ENCODE data around the gene CFAP221.

Gene CFAP221

GRCh38 chr2:119574864-119575263 lies 30.6 kb downstream of the CFAP221 start:
- no peak for TF ChIP-seq POLR2AphosphoS5 (IDR thresholded peaks at IDR 0.05; ENCODE audit: low read depth, low read length)
- no peak for TF ChIP-seq TAF1 (IDR thresholded peaks at IDR 0.05; ENCODE audit: low read depth, low read length)
- TF ChIP-seq POU2F2 (IDR thresholded peaks at IDR 0.05; ENCODE audit: low read depth, low read length) = no peak
- no peak for TF ChIP-seq PAX5 (IDR thresholded peaks at IDR 0.05; ENCODE audit: insufficient read depth, low read length, severe bottlenecking)
- TF ChIP-seq POLR2A (IDR thresholded peaks at IDR 0.05; ENCODE audit: low read depth, low read length) = no peak
- no peak for TF ChIP-seq SPI1 (IDR thresholded peaks at IDR 0.05; ENCODE audit: low read depth, low read length)
- DNase-seq (ENCODE audit: insufficient read length, low spot score) (no peak), FAIRE-seq (no peak)

GRCh38 chr2:119575439-119575838 lies 31.2 kb downstream of the CFAP221 start:
- DNase-seq (ENCODE audit: insufficient read length, low spot score) (no peak), FAIRE-seq (no peak)
- TF ChIP-seq PAX5 (IDR thresholded peaks at IDR 0.05; ENCODE audit: insufficient read depth, low read length, severe bottlenecking) = no peak
- TF ChIP-seq TAF1 (IDR thresholded peaks at IDR 0.05; ENCODE audit: low read depth, low read length) = no peak
- TF ChIP-seq POLR2A (IDR thresholded peaks at IDR 0.05; ENCODE audit: low read depth, low read length) = no peak

- FAIRE-seq = no peak
- no peak for DNase-seq (ENCODE audit: insufficient read length, low spot score)
- TF ChIP-seq POU2F2 (IDR thresholded peaks at IDR 0.05; ENCODE audit: low read depth, low read length) (no peak), POLR2AphosphoS5 (IDR thresholded peaks at IDR 0.05; ENCODE audit: low read depth, low read length) (no peak), TAF1 (IDR thresholded peaks at IDR 0.05; ENCODE audit: low read depth, low read length) (no peak), SPI1 (IDR thresholded peaks at IDR 0.05; ENCODE audit: low read depth, low read length) (no peak), PAX5 (IDR thresholded peaks at IDR 0.05; ENCODE audit: insufficient read depth, low read length, severe bottlenecking) (no peak), POLR2A (IDR thresholded peaks at IDR 0.05; ENCODE audit: low read depth, low read length) (no peak)
Observed at GRCh38 chr2:119579424-119580295, 35.4 kb downstream of the CFAP221 start.

GRCh38 chr2:119580550-119581072 lies 36.4 kb downstream of the CFAP221 start:
- no peak for FAIRE-seq
- TF ChIP-seq PAX5 (IDR thresholded peaks at IDR 0.05; ENCODE audit: insufficient read depth, low read length, severe bottlenecking) = no peak
- DNase-seq (ENCODE audit: insufficient read length, low spot score) = no peak

GRCh38 chr2:119583291-119583690 lies 39.0 kb downstream of the CFAP221 start:
- TF ChIP-seq PAX5 (IDR thresholded peaks at IDR 0.05; ENCODE audit: insufficient read depth, low read length, severe bottlenecking) = no peak
- no peak for TF ChIP-seq TAF1 (IDR thresholded peaks at IDR 0.05; ENCODE audit: low read depth, low read length)
- no peak for TF ChIP-seq POLR2AphosphoS5 (IDR thresholded peaks at IDR 0.05; ENCODE audit: low read depth, low read length)
- no peak for TF ChIP-seq SPI1 (IDR thresholded peaks at IDR 0.05; ENCODE audit: low read depth, low read length)
- no peak for TF ChIP-seq POU2F2 (IDR thresholded peaks at IDR 0.05; ENCODE audit: low read depth, low read length)
- no peak for TF ChIP-seq POLR2A (IDR thresholded peaks at IDR 0.05; ENCODE audit: low read depth, low read length)
- no peak for DNase-seq (ENCODE audit: insufficient read length, low spot score)
- no peak for FAIRE-seq

- TF ChIP-seq POU2F2 (IDR thresholded peaks at IDR 0.05; ENCODE audit: low read depth, low read length) = no peak
- TF ChIP-seq POLR2A (IDR thresholded peaks at IDR 0.05; ENCODE audit: low read depth, low read length) = no peak
- TF ChIP-seq PAX5 (IDR thresholded peaks at IDR 0.05; ENCODE audit: insufficient read depth, low read length, severe bottlenecking) = no peak
- no peak for TF ChIP-seq POLR2AphosphoS5 (IDR thresholded peaks at IDR 0.05; ENCODE audit: low read depth, low read length)
- TF ChIP-seq SPI1 (IDR thresholded peaks at IDR 0.05; ENCODE audit: low read depth, low read length) = no peak
- no peak for TF ChIP-seq TAF1 (IDR thresholded peaks at IDR 0.05; ENCODE audit: low read depth, low read length)
- FAIRE-seq (no peak), DNase-seq (ENCODE audit: insufficient read length, low spot score) (no peak)
Observed at GRCh38 chr2:119584469-119584868, 40.2 kb downstream of the CFAP221 start.

- TF ChIP-seq POU2F2 (IDR thresholded peaks at IDR 0.05; ENCODE audit: low read depth, low read length) (no peak), PAX5 (IDR thresholded peaks at IDR 0.05; ENCODE audit: insufficient read depth, low read length, severe bottlenecking) (no peak), SPI1 (IDR thresholded peaks at IDR 0.05; ENCODE audit: low read depth, low read length) (no peak), POLR2AphosphoS5 (IDR thresholded peaks at IDR 0.05; ENCODE audit: low read depth, low read length) (no peak), TAF1 (IDR thresholded peaks at IDR 0.05; ENCODE audit: low read depth, low read length) (no peak), POLR2A (IDR thresholded peaks at IDR 0.05; ENCODE audit: low read depth, low read length) (no peak)
- DNase-seq (ENCODE audit: insufficient read length, low spot score) (no peak), FAIRE-seq (no peak)
Observed at GRCh38 chr2:119586085-119586484, 41.8 kb downstream of the CFAP221 start.

- no peak for TF ChIP-seq POLR2A (IDR thresholded peaks at IDR 0.05; ENCODE audit: low read depth, low read length)
- no peak for TF ChIP-seq POLR2AphosphoS5 (IDR thresholded peaks at IDR 0.05; ENCODE audit: low read depth, low read length)
- no peak for TF ChIP-seq POU2F2 (IDR thresholded peaks at IDR 0.05; ENCODE audit: low read depth, low read length)
- TF ChIP-seq TAF1 (IDR thresholded peaks at IDR 0.05; ENCODE audit: low read depth, low read length) = no peak
- TF ChIP-seq SPI1 (IDR thresholded peaks at IDR 0.05; ENCODE audit: low read depth, low read length) = no peak
- TF ChIP-seq PAX5 (IDR thresholded peaks at IDR 0.05; ENCODE audit: insufficient read depth, low read length, severe bottlenecking) = no peak
- FAIRE-seq (no peak), DNase-seq (ENCODE audit: insufficient read length, low spot score) (no peak)
Observed at GRCh38 chr2:119590873-119591272, 46.6 kb downstream of the CFAP221 start.

GRCh38 chr2:119591523-119591922 lies 47.3 kb downstream of the CFAP221 start:
- DNase-seq (ENCODE audit: insufficient read length, low spot score) (no peak), FAIRE-seq (no peak)
- TF ChIP-seq TAF1 (IDR thresholded peaks at IDR 0.05; ENCODE audit: low read depth, low read length) = no peak
- no peak for TF ChIP-seq POU2F2 (IDR thresholded peaks at IDR 0.05; ENCODE audit: low read depth, low read length)
- TF ChIP-seq PAX5 (IDR thresholded peaks at IDR 0.05; ENCODE audit: insufficient read depth, low read length, severe bottlenecking) = no peak
- no peak for TF ChIP-seq POLR2AphosphoS5 (IDR thresholded peaks at IDR 0.05; ENCODE audit: low read depth, low read length)
- no peak for TF ChIP-seq POLR2A (IDR thresholded peaks at IDR 0.05; ENCODE audit: low read depth, low read length)
- TF ChIP-seq SPI1 (IDR thresholded peaks at IDR 0.05; ENCODE audit: low read depth, low read length) = no peak

- FAIRE-seq = no peak
- DNase-seq (ENCODE audit: insufficient read length, low spot score) = no peak
- TF ChIP-seq SPI1 (IDR thresholded peaks at IDR 0.05; ENCODE audit: low read depth, low read length) = no peak
- TF ChIP-seq POLR2A (IDR thresholded peaks at IDR 0.05; ENCODE audit: low read depth, low read length) = no peak
- TF ChIP-seq PAX5 (IDR thresholded peaks at IDR 0.05; ENCODE audit: insufficient read depth, low read length, severe bottlenecking) = no peak
- no peak for TF ChIP-seq TAF1 (IDR thresholded peaks at IDR 0.05; ENCODE audit: low read depth, low read length)
- no peak for TF ChIP-seq POU2F2 (IDR thresholded peaks at IDR 0.05; ENCODE audit: low read depth, low read length)
- TF ChIP-seq POLR2AphosphoS5 (IDR thresholded peaks at IDR 0.05; ENCODE audit: low read depth, low read length) = no peak
Observed at GRCh38 chr2:119592436-119592835, 48.2 kb downstream of the CFAP221 start.
